Caco-2 (cell line): Measurements from ENCODE around the gene ZC3H12C. TPM values are rescaled to one million over a fixed set of nuclear protein-coding genes. Genes with fewer than 3 reads are reported as not detected.

ENCODE experiments used
- BruUV-seq: library from RNA; stranded (reverse); fragments of 400-500 nt; replicated peaks from 2 replicates; lab custom pipeline; 2021; lab: Mats Ljungman, UMichigan
- CTCF ChIA-PET: fragments of 300-600 bp; sonication (Branson Sonifier 250); formaldehyde crosslinking; loops from one replicate; lab custom pipeline; 2022; ENCODE audit warnings: antibody characterized with exemption; lab: Charles Lee
- POLR2A ChIA-PET: fragments of 300-600 bp; sonication (Branson Sonifier 250); formaldehyde crosslinking; loops from one replicate; lab custom pipeline; 2022; ENCODE audit warnings: antibody characterized with exemption; lab: Charles Lee
- DNase-seq, 2 experiments: peaks; one replicate each; pipeline versions ENCODE4 v3.0.0 to v3.0.0-alpha.2; 2020 to 2022
- H3K27me3 ChIP-seq: replicated peaks from 2 replicates; pipeline ENCODE4 v1.6.0; 2011; ENCODE audit warnings: low read length; ENCODE audit not compliant: control insufficient read depth, insufficient read depth
- H3K36me3 ChIP-seq: 2 replicates; pipeline ENCODE4 v1.5.1; 2011; ENCODE audit warnings: low read length; ENCODE audit not compliant: control insufficient read depth, insufficient read depth
- H3K4me1 ChIP-seq: fragments of 250-450 bp; sonication (Bioruptor Pico); 2 replicates; pipeline ENCODE4 v1.5.1; 2020; ENCODE audit warnings: mild to moderate bottlenecking
- H3K4me3 ChIP-seq: 2 replicates; pipeline ENCODE4 v1.5.1; 2011; ENCODE audit warnings: low read depth, mild to moderate bottlenecking, control low read depth, low read length
- H3K9me3 ChIP-seq: fragments of 250-450 bp; sonication (Bioruptor Pico); 2 replicates; pipeline ENCODE4 v1.5.1; 2020; ENCODE audit warnings: mild to moderate bottlenecking, moderate library complexity
- H3K27ac Mint-ChIP-seq: one replicate; pipeline ENCODE4 v1.8.0; 2022; ENCODE audit warnings: mixed read lengths; ENCODE audit not compliant: unreplicated experiment
- H3K27me3 Mint-ChIP-seq: one replicate; pipeline ENCODE4 v1.8.0; 2022; ENCODE audit warnings: mixed read lengths; ENCODE audit not compliant: insufficient read depth, unreplicated experiment
- H3K36me3 Mint-ChIP-seq: one replicate; pipeline ENCODE4 v1.8.0; 2022; ENCODE audit warnings: mild to moderate bottlenecking, mixed read lengths; ENCODE audit not compliant: insufficient read depth, unreplicated experiment
- H3K4me1 Mint-ChIP-seq: one replicate; pipeline ENCODE4 v1.8.0; 2022; ENCODE audit warnings: low read depth, mixed read lengths; ENCODE audit not compliant: unreplicated experiment
- H3K4me3 Mint-ChIP-seq: one replicate; pipeline ENCODE4 v1.8.0; 2022; ENCODE audit warnings: mild to moderate bottlenecking, moderate library complexity, mixed read lengths; ENCODE audit not compliant: unreplicated experiment
- H3K9me3 Mint-ChIP-seq: one replicate; pipeline ENCODE4 v1.8.0; 2022; ENCODE audit warnings: mixed read lengths; ENCODE audit not compliant: unreplicated experiment
- intact Hi-C: fragments of 100-400 bp; cut with micrococcal nuclease; formaldehyde crosslinking; loops from one replicate; pipeline ENCODE4 v1.10.0; 2022; ENCODE audit not compliant: unreplicated experiment
- total RNA-seq: library from RNA; stranded (reverse); gene quantifications from 2 replicates; pipeline ENCODE4 v1.2.3, GENCODE V29; 2022
- TF ChIP-seq, protein P1 (sequence below), 2 experiments: fragments of 200-600 bp in 1 of 2; IDR thresholded peaks; 1 replicate in 1 of 2; 2 replicates in 1 of 2; pipeline versions ENCODE4 v1.5.1 to v1.8.0; 2011 to 2022; ENCODE audit warnings: antibody characterized with exemption in 1 of 2, control low read depth in 1 of 2, inconsistent platforms in 1 of 2, low read depth in 1 of 2, low read length in 1 of 2, mild to moderate bottlenecking in 1 of 2, moderate library complexity in 1 of 2; ENCODE audit not compliant: insufficient read depth in 1 of 2, severe bottlenecking in 1 of 2, unreplicated experiment in 1 of 2

Gene ZC3H12C
- total RNA-seq, 1 experiment from 2014 or later: 11.7 TPM

DNA sequence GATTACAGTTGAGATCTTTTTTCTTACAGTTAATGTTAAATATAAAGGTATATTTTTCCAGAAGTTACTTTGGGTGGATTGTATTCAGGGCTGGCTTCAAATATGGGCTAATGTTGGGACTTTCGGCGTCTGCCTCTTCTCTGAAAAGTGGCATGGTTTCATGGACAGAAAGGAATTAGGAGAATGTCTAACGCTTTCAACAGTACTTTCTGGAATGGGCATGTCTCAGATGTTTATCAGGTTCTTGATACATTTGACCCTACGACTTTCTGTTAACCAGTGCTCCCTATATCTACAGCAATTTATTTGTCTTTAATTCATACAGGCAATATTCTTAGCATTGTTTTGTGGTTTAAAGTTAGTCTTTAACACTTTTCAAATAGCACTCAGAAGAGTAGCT lies 33.7 kb downstream of the ZC3H12C start:
- H3K4me1 Mint-ChIP-seq: peaks cover 24% of the 10 kb centered on the region
- no peaks in the 10 kb centered on the region for H3K9me3 ChIP-seq
- no peak overlapping the region for H3K4me3 ChIP-seq
- H3K4me3 Mint-ChIP-seq: no peak overlapping the region
- CTCF ChIA-PET: no interaction called here
- no peaks in the 10 kb centered on the region for H3K36me3 ChIP-seq
- no TSS peak for BruUV-seq
- peaks cover 10% of the 10 kb centered on the region for H3K36me3 Mint-ChIP-seq
- peaks cover 24% of the 10 kb centered on the region for H3K4me1 ChIP-seq
- H3K9me3 Mint-ChIP-seq: peaks cover 15% of the 10 kb centered on the region
- H3K27me3 Mint-ChIP-seq: no peaks in the 10 kb centered on the region
- H3K27me3 ChIP-seq: no peaks in the 10 kb centered on the region
- intact Hi-C loops: no loop called here
- POLR2A ChIA-PET: no interaction called here
- no peak for DNase-seq
- H3K27ac Mint-ChIP-seq: no peak overlapping the region
- TF ChIP-seq, protein P1, sequence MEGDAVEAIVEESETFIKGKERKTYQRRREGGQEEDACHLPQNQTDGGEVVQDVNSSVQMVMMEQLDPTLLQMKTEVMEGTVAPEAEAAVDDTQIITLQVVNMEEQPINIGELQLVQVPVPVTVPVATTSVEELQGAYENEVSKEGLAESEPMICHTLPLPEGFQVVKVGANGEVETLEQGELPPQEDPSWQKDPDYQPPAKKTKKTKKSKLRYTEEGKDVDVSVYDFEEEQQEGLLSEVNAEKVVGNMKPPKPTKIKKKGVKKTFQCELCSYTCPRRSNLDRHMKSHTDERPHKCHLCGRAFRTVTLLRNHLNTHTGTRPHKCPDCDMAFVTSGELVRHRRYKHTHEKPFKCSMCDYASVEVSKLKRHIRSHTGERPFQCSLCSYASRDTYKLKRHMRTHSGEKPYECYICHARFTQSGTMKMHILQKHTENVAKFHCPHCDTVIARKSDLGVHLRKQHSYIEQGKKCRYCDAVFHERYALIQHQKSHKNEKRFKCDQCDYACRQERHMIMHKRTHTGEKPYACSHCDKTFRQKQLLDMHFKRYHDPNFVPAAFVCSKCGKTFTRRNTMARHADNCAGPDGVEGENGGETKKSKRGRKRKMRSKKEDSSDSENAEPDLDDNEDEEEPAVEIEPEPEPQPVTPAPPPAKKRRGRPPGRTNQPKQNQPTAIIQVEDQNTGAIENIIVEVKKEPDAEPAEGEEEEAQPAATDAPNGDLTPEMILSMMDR (IDR thresholded peaks at IDR 0.05; ENCODE audit: insufficient read depth in 1 of 2, low read depth in 1 of 2, low read length in 1 of 2, severe bottlenecking in 1 of 2, unreplicated experiment in 1 of 2): no peak

DNA sequence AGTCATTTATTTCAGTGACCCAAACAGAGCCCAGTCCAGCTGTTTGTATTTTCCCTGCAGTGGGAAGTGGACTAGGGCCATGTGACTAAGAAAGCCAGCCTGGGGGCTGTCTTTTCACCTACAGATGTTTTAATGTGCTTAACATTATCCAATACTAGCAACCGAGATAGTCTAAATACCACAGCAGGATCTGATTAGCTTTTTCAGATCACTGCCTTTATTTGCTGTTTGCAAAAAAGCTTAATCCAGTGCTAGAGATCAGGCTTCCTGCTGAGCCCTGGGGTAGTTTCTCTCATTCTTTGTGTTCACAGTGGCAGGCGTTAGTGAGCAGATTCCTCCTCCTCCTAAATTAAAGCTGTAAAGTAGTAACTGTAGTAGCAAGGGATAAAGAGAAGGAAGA lies 35.0 kb downstream of the ZC3H12C start:
- no peaks in the 10 kb centered on the region for H3K36me3 ChIP-seq
- H3K4me3 ChIP-seq: no peak overlapping the region
- no TSS peak for BruUV-seq
- H3K36me3 Mint-ChIP-seq: peaks cover 10% of the 10 kb centered on the region
- no peak overlapping the region for H3K4me3 Mint-ChIP-seq
- TF ChIP-seq, protein P1 (IDR thresholded peaks at IDR 0.05; ENCODE audit: insufficient read depth in 1 of 2, low read depth in 1 of 2, low read length in 1 of 2, severe bottlenecking in 1 of 2, unreplicated experiment in 1 of 2): no peak
- H3K4me1 ChIP-seq: peaks cover 24% of the 10 kb centered on the region
- H3K27me3 ChIP-seq: no peaks in the 10 kb centered on the region
- peaks cover 24% of the 10 kb centered on the region for H3K4me1 Mint-ChIP-seq
- peaks cover 15% of the 10 kb centered on the region for H3K9me3 Mint-ChIP-seq
- ChIA-PET CTCF (interaction anchor here (1.1 kb wide), 1 partner anchor 307 kb away, joined by 3 read pairs; no protein-coding TSS in a partner anchor), POLR2A (no interaction called here)
- intact Hi-C loops: no loop called here
- no peak overlapping the region for H3K27ac Mint-ChIP-seq
- DNase-seq: no peak
- H3K9me3 ChIP-seq: no peaks in the 10 kb centered on the region
- H3K27me3 Mint-ChIP-seq: no peaks in the 10 kb centered on the region

DNA sequence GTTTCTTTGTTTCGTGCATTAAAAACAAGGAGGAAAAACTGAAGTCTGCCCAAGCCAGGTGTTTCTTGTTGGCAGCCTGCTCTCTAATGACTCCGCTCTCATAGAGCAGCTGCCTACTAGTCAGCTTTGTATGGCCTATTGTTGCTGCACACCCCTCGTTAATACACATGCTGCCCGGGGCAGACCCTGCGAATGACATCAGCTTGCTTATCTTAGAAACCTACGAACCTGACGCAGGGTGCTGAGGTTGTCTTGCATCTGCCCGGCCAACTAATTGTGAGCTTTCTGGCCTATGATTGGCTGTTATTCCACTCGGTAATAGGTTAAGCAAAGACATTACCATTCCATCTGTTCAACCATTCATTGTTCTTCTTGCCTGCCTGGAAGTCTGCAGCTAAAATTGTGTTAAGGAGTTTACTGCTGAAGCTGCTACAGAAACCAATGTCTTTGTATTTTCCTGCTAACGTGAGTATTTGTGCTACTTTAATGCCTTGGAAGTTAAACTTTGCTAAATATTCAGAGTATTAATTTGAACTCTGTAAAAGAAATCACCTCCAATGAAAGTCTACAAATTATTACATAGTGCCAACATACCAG lies 37.5 kb downstream of the ZC3H12C start:
- H3K27ac Mint-ChIP-seq: no peak overlapping the region
- peaks cover 14% of the 10 kb centered on the region for H3K4me1 Mint-ChIP-seq
- TF ChIP-seq, protein P1 (IDR thresholded peaks at IDR 0.05; ENCODE audit: insufficient read depth in 1 of 2, low read depth in 1 of 2, low read length in 1 of 2, severe bottlenecking in 1 of 2, unreplicated experiment in 1 of 2): no peak
- peak in 1 of 2 experiments; percentile 46 for DNase-seq
- ChIA-PET POLR2A (interaction anchor here (1.4 kb wide), 1 partner anchor 39 kb away, joined by 4 read pairs; no protein-coding TSS in a partner anchor), CTCF (no interaction called here)
- H3K27me3 ChIP-seq: no peaks in the 10 kb centered on the region
- BruUV-seq: no TSS peak
- H3K9me3 ChIP-seq: no peaks in the 10 kb centered on the region
- no peak overlapping the region for H3K4me3 ChIP-seq
- H3K4me1 ChIP-seq: peaks cover 18% of the 10 kb centered on the region
- H3K36me3 ChIP-seq: no peaks in the 10 kb centered on the region
- no peak overlapping the region for H3K4me3 Mint-ChIP-seq
- intact Hi-C loops: no loop called here
- no peaks in the 10 kb centered on the region for H3K27me3 Mint-ChIP-seq
- no peaks in the 10 kb centered on the region for H3K36me3 Mint-ChIP-seq
- H3K9me3 Mint-ChIP-seq: peaks cover 3% of the 10 kb centered on the region
